ENCODE results near the gene VSIG4.

VSIG4 gene

GRCh38 chrX:66013194-66013816 is 26.6 kb downstream of the VSIG4 start:
- no peak overlapping the region for H3K4me3 ChIP-seq (ENCODE audit: low read depth, low read length)
- in situ Hi-C loops (cut with HindIII; ENCODE audit: low sequenced_read_pairs), result no loop called here
- TF ChIP-seq CTCF (IDR thresholded peaks at IDR 0.05; ENCODE audit: low read depth, low read length, missing control alignments), result no peak
- DNase-seq (ENCODE audit: low read depth), result no peak

GRCh38 chrX:66012094-66012534 is 27.8 kb downstream of the VSIG4 start:
- no peak for TF ChIP-seq CTCF (IDR thresholded peaks at IDR 0.05; ENCODE audit: low read depth, low read length, missing control alignments)
- no peak for DNase-seq (ENCODE audit: low read depth)
- in situ Hi-C loops (cut with HindIII; ENCODE audit: low sequenced_read_pairs), result no loop called here
- H3K4me3 ChIP-seq (ENCODE audit: low read depth, low read length), result no peak overlapping the region

GRCh38 chrX:66009231-66009845 is 30.5 kb downstream of the VSIG4 start:
- no peak for TF ChIP-seq CTCF (IDR thresholded peaks at IDR 0.05; ENCODE audit: low read depth, low read length, missing control alignments)
- in situ Hi-C loops (cut with HindIII; ENCODE audit: low sequenced_read_pairs), result no loop called here

GRCh38 chrX:66008328-66008970 is 31.4 kb downstream of the VSIG4 start:
- H3K4me3 ChIP-seq (ENCODE audit: low read depth, low read length), result no peak overlapping the region
- in situ Hi-C loops (cut with HindIII; ENCODE audit: low sequenced_read_pairs), result no loop called here
- no peak for TF ChIP-seq CTCF (IDR thresholded peaks at IDR 0.05; ENCODE audit: low read depth, low read length, missing control alignments)
- DNase-seq (ENCODE audit: low read depth), result no peak

More at GRCh38 chrX:66009231-66009845, 30.5 kb downstream of the VSIG4 start:
- DNase-seq (ENCODE audit: low read depth), result no peak
- no peak overlapping the region for H3K4me3 ChIP-seq (ENCODE audit: low read depth, low read length)

GRCh38 chrX:66007851-66008250 is 32.0 kb downstream of the VSIG4 start:
- no peak for TF ChIP-seq CTCF (IDR thresholded peaks at IDR 0.05; ENCODE audit: low read depth, low read length, missing control alignments)
- DNase-seq (ENCODE audit: low read depth), result no peak
- H3K4me3 ChIP-seq (ENCODE audit: low read depth, low read length), result no peak overlapping the region
- in situ Hi-C loops (cut with HindIII; ENCODE audit: low sequenced_read_pairs), result no loop called here

GRCh38 chrX:66005830-66006449 is 33.9 kb downstream of the VSIG4 start:
- no peak for TF ChIP-seq CTCF (IDR thresholded peaks at IDR 0.05; ENCODE audit: low read depth, low read length, missing control alignments)
- H3K4me3 ChIP-seq (ENCODE audit: low read depth, low read length), result no peak overlapping the region
- in situ Hi-C loops (cut with HindIII; ENCODE audit: low sequenced_read_pairs), result no loop called here
- no peak for DNase-seq (ENCODE audit: low read depth)
